H1 (cell line): ENCODE measurements around the gene ZBTB7B. TPM values are rescaled to one million over a fixed set of nuclear protein-coding genes. Genes with fewer than 3 reads are reported as not detected.

Experiments used
- ASH2L ChIP-seq: fragments of 200-600, 300-600 bp; sonication (generic); IDR thresholded peaks from one replicate; pipeline ENCODE4 v1.7.1; 2017; ENCODE audit warnings: low read length
- BACH1 ChIP-seq: IDR thresholded peaks from 2 replicates; pipeline ENCODE4 v1.6.1; 2012; ENCODE audit warnings: low read length, improper control_type of control experiment
- BRCA1 ChIP-seq: IDR thresholded peaks from 2 replicates; pipeline ENCODE4 v1.6.1; 2012; ENCODE audit warnings: low read depth, low read length, improper control_type of control experiment
- CHD2 ChIP-seq: IDR thresholded peaks from 2 replicates; pipeline ENCODE4 v1.6.1; 2012; ENCODE audit warnings: low read length, improper control_type of control experiment
- CHD7 ChIP-seq: fragments of 300-600 bp; sonication (generic); IDR thresholded peaks from 2 replicates; pipeline ENCODE4 v1.7.1; 2012; ENCODE audit warnings: low read length, moderate library complexity, mild to moderate bottlenecking, inconsistent platforms; ENCODE audit not compliant: insufficient replicate concordance
- HDAC2 ChIP-seq, 2 experiments: fragments of 300-600 bp in 1 of 2; sonication (generic) in 1 of 2; IDR thresholded peaks; 2 replicates each; pipeline ENCODE4 v1.6.1; 2011 to 2012; ENCODE audit warnings: low read depth in 2 of 2, low read length in 2 of 2, mild to moderate bottlenecking in 2 of 2, moderate library complexity in 2 of 2, borderline replicate concordance in 1 of 2, inconsistent platforms in 1 of 2
- RXRA ChIP-seq: IDR thresholded peaks from 2 replicates; pipeline ENCODE4 v1.6.1; 2011; ENCODE audit warnings: low read depth, mild to moderate bottlenecking, low read length, moderate library complexity; ENCODE audit not compliant: insufficient read depth
- SP1 ChIP-seq: IDR thresholded peaks from 2 replicates; pipeline ENCODE4 v1.6.1; 2011; ENCODE audit warnings: low read depth, low read length
- TAF7 ChIP-seq: optimal IDR thresholded peaks from 2 replicates; pipeline ENCODE3; 2011; ENCODE audit warnings: low read depth, mild to moderate bottlenecking, inconsistent platforms, low read length, moderate library complexity, borderline replicate concordance
- TBP ChIP-seq: IDR thresholded peaks from 2 replicates; pipeline ENCODE4 v1.6.1; 2011; ENCODE audit warnings: low read depth, low read length, improper control_type of control experiment
- TEAD4 ChIP-seq: IDR thresholded peaks from 2 replicates; pipeline ENCODE4 v1.6.1; 2012; ENCODE audit warnings: low read depth, low read length, inconsistent platforms, mixed read lengths
- YY1 ChIP-seq: IDR thresholded peaks from 2 replicates; pipeline ENCODE4 v1.6.1; 2011; ENCODE audit warnings: low read depth, mild to moderate bottlenecking, low read length
- polyA plus RNA-seq, 7 experiments: library from polyadenylated mRNA; depleted of rRNA in 3 of 7; stranded (reverse) in 5 of 7; unstranded in 2 of 7; fragments of >200 nt in 5 of 7; fragments of 200-250 nt in 2 of 7; gene quantifications; 1 replicate in 5 of 7; 2 replicates in 1 of 7; 4 replicates in 1 of 7; pipeline versions ENCODE4 v1.2.1 to v1.2.3, GENCODE V29; 2011 to 2013; ENCODE audit warnings: missing spikeins in 2 of 7, mixed read lengths in 2 of 7
- total RNA-seq: library from RNA; stranded (reverse); fragmentation: NEBNext Ultra II Directional; extraction: Animal tissue kit (Norgen Biotek cat#: 25700); gene quantifications from 2 replicates; pipeline ENCODE4 v1.2.1, GENCODE V29; 2021

The ZBTB7B gene
- total and polyA plus RNA-seq, 2 of the 8 experiments (the other 6 are each of a cell fraction or from before 2014, with no cell fraction given) = 24.5 to 36.9 TPM

- TF ChIP-seq CHD7 (no peak), SP1 (no peak), RXRA (no peak), HDAC2 (IDR thresholded peaks at IDR 0.05; ENCODE audit: borderline replicate concordance in 1 of 2, low read depth in 2 of 2, low read length in 2 of 2) (no peak), BACH1 (no peak), CHD2 (no peak), TEAD4 (no peak), TAF7 (no peak), BRCA1 (no peak), ASH2L (no peak), YY1 (no peak), TBP (no peak)
Observed at GRCh38 chr1:155044365-155044764, 41.8 kb downstream of the ZBTB7B start (continued).
